OCI-LY3 (cell line): ENCODE measurements around the gene GLUD1.
"Not testable (repeated sequence)": the region's sequence is repeated elsewhere in the genome, so short reads cannot be mapped to it uniquely, and the experiment has no call there.

Source experiments
- H2AFZ ChIP-seq: fragments of 200-600, 300-600 bp; shearing (Covaris generic); 2 replicates; pipeline ENCODE4 v1.6.0; 2014; ENCODE audit warnings: antibody characterized with exemption, low read depth, low read length
- H3K27ac ChIP-seq: fragments of 200-600, 300-600 bp; sonication (generic); 2 replicates; pipeline ENCODE4 v1.5.1; 2014; ENCODE audit warnings: mild to moderate bottlenecking, low read length, moderate library complexity, mixed read lengths
- H3K27me3 ChIP-seq: fragments of 200-600, 300-600 bp; sonication (generic); 2 replicates; pipeline ENCODE4 v1.6.1; 2014; ENCODE audit warnings: low read depth, low read length, mixed read lengths
- H3K36me3 ChIP-seq: fragments of 200-600, 300-600 bp; sonication (generic); replicated peaks from 2 replicates; pipeline ENCODE3; 2014; ENCODE audit warnings: low read depth, low read length, mixed read lengths
- H3K4me1 ChIP-seq: fragments of 300-600, 200-600 bp; sonication (generic); 2 replicates; pipeline ENCODE4 v1.6.1; 2014; ENCODE audit warnings: low read length, mixed read lengths
- H3K4me2 ChIP-seq: fragments of 200-600, 300-600 bp; sonication (generic); 2 replicates; pipeline ENCODE4 v1.6.1; 2014; ENCODE audit warnings: low read length, mixed read lengths
- H3K4me3 ChIP-seq: fragments of 300-600, 200-600 bp; sonication (generic); 2 replicates; pipeline ENCODE4 v1.5.1; 2014; ENCODE audit warnings: antibody characterized with exemption, mild to moderate bottlenecking, low read length, moderate library complexity
- H3K79me2 ChIP-seq: fragments of 300-600, 200-600 bp; shearing (Covaris generic); 2 replicates; pipeline ENCODE4 v1.6.1; 2014; ENCODE audit warnings: mild to moderate bottlenecking, low read length, mixed read lengths
- H3K9ac ChIP-seq: fragments of 300-600, 200-600 bp; shearing (Covaris generic); 2 replicates; pipeline ENCODE4 v1.6.0; 2014; ENCODE audit warnings: mild to moderate bottlenecking, low read length, moderate library complexity
- H3K9me3 ChIP-seq: fragments of 200-600, 300-600 bp; shearing (Covaris generic); 2 replicates; pipeline ENCODE4 v1.6.1; 2014; ENCODE audit warnings: low read length, mixed read lengths; ENCODE audit not compliant: insufficient read depth
- H4K20me1 ChIP-seq: fragments of 200-600, 300-600 bp; sonication (generic); 2 replicates; pipeline ENCODE4 v1.6.1; 2016; ENCODE audit warnings: low read length, mixed read lengths; ENCODE audit not compliant: insufficient read depth
- CTCF ChIP-seq: fragments of 200-600, 300-600 bp; sonication (generic); IDR thresholded peaks from 2 replicates; pipeline ENCODE4 v1.5.1; 2014; ENCODE audit warnings: antibody characterized with exemption, low read length, low read depth
- EZH2phosphoT487 ChIP-seq: fragments of 200-600 bp; shearing (Covaris generic); IDR thresholded peaks from 2 replicates; pipeline ENCODE4 v1.6.1; 2018; ENCODE audit warnings: antibody characterized with exemption, mixed run types, low read depth

GLUD1 gene

GRCh38 chr10:87082219-87082618 lies 12.4 kb downstream of the GLUD1 start:
- Histone ChIP-seq H3K4me1 (peaks cover 14% of the 10 kb centered on the region), H4K20me1 (peaks cover 28% of the 10 kb centered on the region), H3K79me2 (peaks cover 40% of the 10 kb centered on the region)
- H3K27ac ChIP-seq, H3K9me3 ChIP-seq, H3K9ac ChIP-seq, H2AFZ ChIP-seq, H3K4me2 ChIP-seq, H3K36me3 ChIP-seq, H3K4me3 ChIP-seq, H3K27me3 ChIP-seq: not testable (repeated sequence)

DNA sequence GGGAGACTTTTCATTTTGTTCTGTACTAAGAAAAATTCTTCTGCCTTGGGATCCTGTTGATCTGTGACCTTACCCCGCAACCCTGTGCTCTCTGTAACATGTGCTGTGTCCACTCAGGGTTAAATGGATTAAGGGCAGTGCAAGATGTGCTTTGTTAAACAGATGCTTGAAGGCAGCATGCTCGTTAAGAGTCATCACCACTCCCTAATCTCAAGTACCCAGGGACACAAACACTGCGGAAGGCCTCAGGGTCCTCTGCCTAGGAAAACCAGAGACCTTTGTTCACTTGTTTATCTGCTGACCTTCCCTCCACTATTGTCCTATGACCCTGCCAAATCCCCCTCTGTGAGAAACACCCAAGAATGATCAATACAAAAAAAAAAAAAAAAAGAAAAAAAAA lies 13.1 kb downstream of the GLUD1 start:
- H3K36me3 ChIP-seq, H2AFZ ChIP-seq, H3K27ac ChIP-seq, H3K4me2 ChIP-seq, H3K4me3 ChIP-seq, H3K27me3 ChIP-seq, H3K9ac ChIP-seq, H3K9me3 ChIP-seq: not testable (repeated sequence)
- Histone ChIP-seq H3K4me1 (peaks cover 14% of the 10 kb centered on the region), H4K20me1 (peaks cover 22% of the 10 kb centered on the region), H3K79me2 (peaks cover 34% of the 10 kb centered on the region)

- Histone ChIP-seq H3K4me1 (peaks cover 14% of the 10 kb centered on the region), H4K20me1 (peaks cover 19% of the 10 kb centered on the region), H3K79me2 (peaks cover 29% of the 10 kb centered on the region)
- H3K9ac ChIP-seq, H3K27ac ChIP-seq, H3K27me3 ChIP-seq, H2AFZ ChIP-seq, H3K4me3 ChIP-seq, H3K4me2 ChIP-seq, H3K36me3 ChIP-seq, H3K9me3 ChIP-seq: not testable (repeated sequence)
Observed at GRCh38 chr10:87080621-87081020, 14.0 kb downstream of the GLUD1 start.

DNA sequence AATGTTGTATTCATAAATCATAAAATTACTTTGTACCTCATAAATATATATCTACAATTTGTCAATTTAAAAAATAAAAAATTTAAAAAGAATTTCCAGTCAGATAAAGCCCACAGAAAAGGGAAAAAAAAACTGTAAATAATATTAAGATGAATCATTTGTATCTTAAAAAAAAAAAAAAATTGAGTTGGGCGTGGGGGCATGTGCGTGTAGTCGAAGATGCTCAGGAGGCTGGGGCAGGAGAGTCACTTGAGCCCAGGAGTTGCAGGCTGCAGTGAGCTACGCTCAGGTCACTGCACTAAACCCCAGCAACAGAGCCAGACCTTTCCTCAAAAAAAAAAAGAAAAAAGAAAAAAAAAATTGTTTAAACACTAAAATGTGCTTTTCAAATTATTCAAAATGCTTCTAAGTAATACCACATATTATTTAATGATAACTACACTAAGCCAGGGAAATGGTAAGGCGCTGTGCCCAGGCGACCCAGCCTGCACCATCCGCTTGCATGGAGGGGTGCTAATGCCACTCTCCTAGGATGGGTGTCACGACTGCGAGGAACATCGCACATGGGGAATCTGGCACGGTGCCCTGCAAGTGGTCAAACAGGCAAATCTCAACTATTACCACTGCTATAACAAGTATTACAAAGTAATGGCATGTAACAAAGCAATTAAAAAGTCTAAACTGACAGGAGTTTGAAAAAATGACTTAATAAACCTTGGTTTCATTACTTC lies 15.4 kb downstream of the GLUD1 start:
- no peak overlapping the region for H3K4me2 ChIP-seq
- H3K36me3 ChIP-seq, result no peaks in the 10 kb centered on the region
- peaks cover 11% of the 10 kb centered on the region for H4K20me1 ChIP-seq
- H3K79me2 ChIP-seq, result peaks cover 20% of the 10 kb centered on the region
- no peak overlapping the region for H3K27ac ChIP-seq
- H3K27me3 ChIP-seq, result no peaks in the 10 kb centered on the region
- no peak overlapping the region for H3K9ac ChIP-seq
- no peaks in the 10 kb centered on the region for H3K9me3 ChIP-seq
- no peak for TF ChIP-seq CTCF
- TF ChIP-seq EZH2phosphoT487, result no peak
- no peak overlapping the region for H3K4me3 ChIP-seq
- H2AFZ ChIP-seq, result no peak overlapping the region
- peaks cover 5% of the 10 kb centered on the region for H3K4me1 ChIP-seq

- H3K9me3 ChIP-seq, H4K20me1 ChIP-seq, H2AFZ ChIP-seq, H3K27ac ChIP-seq, H3K4me1 ChIP-seq, H3K27me3 ChIP-seq, H3K4me3 ChIP-seq, H3K36me3 ChIP-seq, H3K4me2 ChIP-seq, H3K9ac ChIP-seq, H3K79me2 ChIP-seq: not testable (repeated sequence)
Observed at GRCh38 chr10:87076421-87076820, 18.2 kb downstream of the GLUD1 start.

DNA sequence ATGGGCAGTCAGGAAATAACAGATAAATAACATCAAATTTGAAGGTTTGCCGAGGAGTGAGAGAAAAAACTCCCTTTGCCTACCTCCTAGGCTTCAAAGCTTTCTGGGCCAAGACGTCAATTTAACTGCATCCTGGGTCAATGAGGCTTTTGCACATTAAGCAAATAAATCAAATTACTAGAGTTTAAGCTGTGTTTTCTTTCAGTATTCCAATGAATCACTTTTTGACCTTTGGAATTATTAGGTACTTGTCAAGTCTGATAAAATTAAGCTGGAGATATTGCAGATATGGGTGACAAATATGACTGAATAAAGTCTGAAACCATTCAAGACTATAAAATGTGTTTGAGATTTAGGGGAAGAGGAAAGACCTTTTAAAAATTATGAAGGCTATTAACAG lies 22.2 kb downstream of the GLUD1 start:
- Histone ChIP-seq H3K4me1 (no peaks in the 10 kb centered on the region), H3K79me2 (no peaks in the 10 kb centered on the region), H3K27me3 (no peaks in the 10 kb centered on the region), H3K4me2 (no peak overlapping the region), H3K27ac (no peak overlapping the region), H3K9me3 (no peaks in the 10 kb centered on the region), H3K4me3 (no peak overlapping the region), H3K9ac (no peak overlapping the region), H3K36me3 (peaks cover 3% of the 10 kb centered on the region), H2AFZ (no peak overlapping the region), H4K20me1 (no peaks in the 10 kb centered on the region; the same call in 1 of the 2 replicates)
- no peak for TF ChIP-seq EZH2phosphoT487
- no peak for TF ChIP-seq CTCF
